ENCODE measurements around the gene ADAT2. TPM values are rescaled to one million over a fixed set of nuclear protein-coding genes. Genes with fewer than 3 reads are reported as not detected.

Gene ADAT2
- total RNA-seq, 3 donors from 2014 or later: 5.6 to 13.8 (median 9.0) TPM

DNA sequence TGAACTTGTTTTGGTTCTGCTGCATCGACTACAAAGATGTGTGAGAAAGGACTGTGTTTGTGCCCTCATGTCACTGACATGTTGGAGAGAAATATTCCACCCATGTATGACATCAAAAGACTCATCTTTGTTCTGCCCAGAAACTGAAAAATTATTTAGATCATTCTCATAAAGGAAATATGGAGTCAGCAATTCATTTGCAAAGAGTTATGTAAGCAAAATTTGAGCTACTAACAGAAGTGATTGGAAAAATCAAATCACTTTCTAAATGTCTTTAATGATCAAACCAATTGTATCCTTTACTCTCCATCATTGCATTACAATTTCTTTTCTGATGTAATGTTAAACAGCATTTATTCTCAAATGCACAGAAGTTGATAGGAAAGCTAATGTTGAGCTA, 19.3 kb downstream of the ADAT2 start:
- H3K9me3 ChIP-seq: no peaks in the 10 kb centered on the region
- H3K4me3 ChIP-seq: no peak overlapping the region
- TF ChIP-seq, protein P1, sequence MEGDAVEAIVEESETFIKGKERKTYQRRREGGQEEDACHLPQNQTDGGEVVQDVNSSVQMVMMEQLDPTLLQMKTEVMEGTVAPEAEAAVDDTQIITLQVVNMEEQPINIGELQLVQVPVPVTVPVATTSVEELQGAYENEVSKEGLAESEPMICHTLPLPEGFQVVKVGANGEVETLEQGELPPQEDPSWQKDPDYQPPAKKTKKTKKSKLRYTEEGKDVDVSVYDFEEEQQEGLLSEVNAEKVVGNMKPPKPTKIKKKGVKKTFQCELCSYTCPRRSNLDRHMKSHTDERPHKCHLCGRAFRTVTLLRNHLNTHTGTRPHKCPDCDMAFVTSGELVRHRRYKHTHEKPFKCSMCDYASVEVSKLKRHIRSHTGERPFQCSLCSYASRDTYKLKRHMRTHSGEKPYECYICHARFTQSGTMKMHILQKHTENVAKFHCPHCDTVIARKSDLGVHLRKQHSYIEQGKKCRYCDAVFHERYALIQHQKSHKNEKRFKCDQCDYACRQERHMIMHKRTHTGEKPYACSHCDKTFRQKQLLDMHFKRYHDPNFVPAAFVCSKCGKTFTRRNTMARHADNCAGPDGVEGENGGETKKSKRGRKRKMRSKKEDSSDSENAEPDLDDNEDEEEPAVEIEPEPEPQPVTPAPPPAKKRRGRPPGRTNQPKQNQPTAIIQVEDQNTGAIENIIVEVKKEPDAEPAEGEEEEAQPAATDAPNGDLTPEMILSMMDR (IDR thresholded peaks at IDR 0.05): no peak
- DNase-seq (no peak), ATAC-seq (no peak)
- intact Hi-C loops (cut with DNase I, micrococcal nuclease): no loop called here
- H3K4me1 ChIP-seq (ENCODE audit: low read depth): no peaks in the 10 kb centered on the region
- H3K36me3 ChIP-seq (ENCODE audit: low read depth): no peaks in the 10 kb centered on the region

DNA sequence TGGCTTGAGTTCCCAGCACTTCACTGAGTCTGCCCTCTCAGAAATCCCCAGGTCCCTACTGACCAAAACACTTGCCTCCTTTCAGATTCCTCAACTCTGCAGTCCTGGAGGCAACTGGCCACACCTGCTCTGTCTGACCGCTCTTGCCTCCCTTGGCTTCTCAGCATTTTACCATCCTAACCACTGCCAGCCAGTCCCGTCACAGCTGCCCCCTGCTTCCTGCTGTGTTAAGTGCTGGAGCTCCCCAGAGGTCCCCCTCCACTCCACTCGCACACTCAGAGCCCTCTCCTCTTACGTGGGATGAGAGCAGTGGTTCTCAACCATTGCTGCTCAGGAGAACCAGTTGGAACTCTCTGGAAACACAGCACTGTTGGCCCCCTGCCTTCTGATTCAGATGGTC, 20.5 kb downstream of the ADAT2 start:
- DNase-seq: no peak
- Histone ChIP-seq H3K36me3 (ENCODE audit: low read depth) (no peaks in the 10 kb centered on the region), H3K9me3 (no peaks in the 10 kb centered on the region), H3K4me1 (ENCODE audit: low read depth) (no peaks in the 10 kb centered on the region), H3K4me3 (no peak overlapping the region)
- intact Hi-C loops (cut with DNase I, micrococcal nuclease): loop anchor here (5.0 to 10.0 kb wide), 2 partner anchors 735 to 738 kb away; no protein-coding TSS in a partner anchor
- TF ChIP-seq, protein P1 (IDR thresholded peaks at IDR 0.05): no peak
- no peak for ATAC-seq

DNA sequence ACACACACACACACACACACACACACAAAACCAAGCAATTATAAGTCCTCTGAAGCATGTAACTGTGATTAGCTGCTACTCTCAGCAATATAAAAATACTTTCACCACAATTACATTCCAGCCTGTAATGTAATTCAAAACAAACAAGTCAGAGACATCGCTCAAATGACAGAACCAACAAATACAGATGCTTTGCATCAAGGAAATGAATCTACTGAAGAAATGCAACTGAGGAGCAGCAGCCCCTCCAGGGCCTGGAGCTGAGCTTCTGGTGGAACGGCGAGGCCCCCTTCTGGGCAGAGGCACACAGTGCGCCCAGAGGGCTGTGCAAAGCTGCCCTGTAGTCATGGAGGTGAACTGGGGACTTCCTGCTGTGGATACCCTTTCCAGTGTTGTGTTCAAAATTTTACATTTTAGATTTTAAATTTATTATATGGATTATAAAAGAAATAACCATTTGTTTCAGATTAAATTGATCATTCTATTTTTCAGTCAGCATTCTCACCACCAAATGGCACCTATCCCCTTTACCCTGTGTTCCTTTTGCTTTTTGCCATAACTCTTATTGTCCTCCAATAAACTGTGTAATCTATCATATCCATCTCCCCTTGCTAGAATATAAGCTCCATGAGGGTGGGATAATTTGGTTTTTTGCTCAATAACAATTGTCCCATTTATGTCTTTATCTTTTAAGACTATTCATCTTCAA, 23.2 kb downstream of the ADAT2 start:
- no peaks in the 10 kb centered on the region for H3K4me1 ChIP-seq (ENCODE audit: low read depth)
- intact Hi-C loops (cut with DNase I, micrococcal nuclease): loop anchor here (5.0 to 10.0 kb wide), 2 partner anchors 732 to 735 kb away; no protein-coding TSS in a partner anchor

DNA sequence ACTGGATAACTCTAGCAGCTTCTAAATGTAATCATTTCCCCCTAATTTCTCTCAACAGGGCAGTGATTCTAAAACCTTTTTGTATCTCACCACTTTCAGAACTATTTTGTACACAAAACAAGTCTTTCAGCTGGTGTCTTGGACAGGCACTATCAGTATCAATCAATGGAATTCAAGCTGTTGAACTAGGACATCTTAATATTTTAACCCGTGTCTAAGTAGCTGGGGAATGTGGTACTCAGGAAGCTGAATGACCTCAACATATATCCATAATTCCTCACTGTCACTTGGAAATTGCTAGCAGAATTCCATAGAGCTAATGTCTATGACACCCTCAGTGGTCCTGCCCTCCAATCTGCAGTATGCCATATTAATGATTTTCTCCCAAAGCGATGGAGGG, 24.5 kb downstream of the ADAT2 start:
- DNase-seq: no peak
- TF ChIP-seq, protein P1 (IDR thresholded peaks at IDR 0.05): no peak
- Histone ChIP-seq H3K9me3 (no peaks in the 10 kb centered on the region), H3K4me3 (no peak overlapping the region), H3K4me1 (ENCODE audit: low read depth) (no peaks in the 10 kb centered on the region), H3K36me3 (ENCODE audit: low read depth) (no peaks in the 10 kb centered on the region)
- ATAC-seq: no peak
- intact Hi-C loops (cut with DNase I, micrococcal nuclease): loop anchor here (5.0 to 10.0 kb wide), 2 partner anchors 731 to 734 kb away; no protein-coding TSS in a partner anchor

More for the DNA sequence above, 23.2 kb downstream of the ADAT2 start:
- Histone ChIP-seq H3K9me3 (no peaks in the 10 kb centered on the region), H3K36me3 (ENCODE audit: low read depth) (no peaks in the 10 kb centered on the region), H3K4me3 (no peak overlapping the region)
- DNase-seq (peak; percentile 68 to 79 (median 75)), ATAC-seq (peak; percentile 97)
- TF ChIP-seq, protein P1 (IDR thresholded peaks at IDR 0.05): peak; percentile 78

DNA sequence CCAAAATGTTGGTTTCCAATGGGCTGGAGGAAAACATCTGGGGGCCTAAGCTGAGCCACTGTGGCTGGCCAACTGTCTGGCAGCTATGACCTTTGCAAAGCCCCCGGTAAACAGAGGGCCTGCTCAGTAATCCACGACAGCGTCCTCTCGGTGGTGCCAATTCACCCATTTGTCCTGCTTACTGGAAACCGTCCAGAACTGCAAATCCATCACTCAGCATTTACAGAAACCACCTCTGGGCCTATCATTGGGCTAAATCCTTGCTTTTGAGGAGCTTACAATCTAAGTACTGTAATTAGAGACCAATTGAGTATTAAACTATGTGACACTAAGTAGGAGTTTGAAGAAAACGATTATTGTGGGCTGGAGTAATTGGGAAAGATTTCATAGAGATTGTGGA, 31.0 kb downstream of the ADAT2 start:
- no peaks in the 10 kb centered on the region for H3K9me3 ChIP-seq
- ATAC-seq: no peak
- DNase-seq: no peak
- intact Hi-C loops (cut with DNase I, micrococcal nuclease): no loop called here
- no peaks in the 10 kb centered on the region for H3K36me3 ChIP-seq (ENCODE audit: low read depth)
- H3K4me3 ChIP-seq: no peak overlapping the region
- TF ChIP-seq, protein P1 (IDR thresholded peaks at IDR 0.05): no peak
- H3K4me1 ChIP-seq (ENCODE audit: low read depth): no peaks in the 10 kb centered on the region

Measured in mucosa of descending colon (tissue), 3 donors.